M059J (cell line): ENCODE results near the gene SLC10A4. TPM values are rescaled to one million over a fixed set of nuclear protein-coding genes. Genes with fewer than 3 reads are reported as not detected.
"Not testable (repeated sequence)": the region's sequence is repeated elsewhere in the genome, so short reads cannot be mapped to it uniquely, and the experiment has no call there.

Experiments used
- DNase-seq: peaks from one replicate; pipeline ENCODE4 v3.0.0-alpha.2; 2012; ENCODE audit warnings: low read depth
- total RNA-seq: library from RNA; depleted of rRNA; stranded (reverse); fragments of >200 nt; shearing (Covaris generic); gene quantifications from 2 replicates; pipeline ENCODE4 v1.2.3, GENCODE V29; 2014; rRNA removed

Gene SLC10A4
- 1.2 and 2.1 TPM in 2 replicates for total RNA-seq

GRCh38 chr4:48483006-48483776 is at the start of gene SLC10A4:
TSS of gene SLC10A4 (plus strand) at chr4:48483343. CDS start at chr4:48483562, 219 bp downstream.
- peak; percentile 37 for DNase-seq

GRCh38 chr4:48436318-48436717 is 46.8 kb upstream of the SLC10A4 start:
- DNase-seq, result no peak

GRCh38 chr4:48439988-48440387 is 43.2 kb upstream of the SLC10A4 start:
- DNase-seq, result peak; percentile 7

- not testable (repeated sequence) for DNase-seq
Measured at GRCh38 chr4:48440914-48441313, 42.2 kb upstream of the SLC10A4 start.

GRCh38 chr4:48445704-48446103 is 37.4 kb upstream of the SLC10A4 start:
- no peak for DNase-seq

- DNase-seq, result no peak
Measured at GRCh38 chr4:48446642-48447041, 36.5 kb upstream of the SLC10A4 start.

- DNase-seq, result no peak
Measured at GRCh38 chr4:48449151-48449550, 34.0 kb upstream of the SLC10A4 start.

- no peak for DNase-seq
Measured at GRCh38 chr4:48450740-48451139, 32.4 kb upstream of the SLC10A4 start.

- not testable (repeated sequence) for DNase-seq
Measured at GRCh38 chr4:48451656-48452055, 31.5 kb upstream of the SLC10A4 start.

- DNase-seq, result no peak
Measured at GRCh38 chr4:48454591-48454990, 28.6 kb upstream of the SLC10A4 start.

GRCh38 chr4:48461000-48461399 is 22.1 kb upstream of the SLC10A4 start:
- DNase-seq, result no peak

GRCh38 chr4:48462363-48462762 is 20.8 kb upstream of the SLC10A4 start:
- no peak for DNase-seq

GRCh38 chr4:48467442-48467841 is 15.7 kb upstream of the SLC10A4 start:
- DNase-seq, result no peak

GRCh38 chr4:48467891-48468290 is 15.3 kb upstream of the SLC10A4 start:
- DNase-seq, result no peak

GRCh38 chr4:48470137-48470536 is 13.0 kb upstream of the SLC10A4 start:
- DNase-seq, result no peak

- peak; percentile 30 for DNase-seq
Measured at GRCh38 chr4:48470570-48470969, 12.6 kb upstream of the SLC10A4 start.

- DNase-seq, result no peak
Measured at GRCh38 chr4:48472794-48473193, 10.3 kb upstream of the SLC10A4 start.

- no peak for DNase-seq
Measured at GRCh38 chr4:48475770-48476169, 7.4 kb upstream of the SLC10A4 start.

GRCh38 chr4:48478273-48478672 is 4.9 kb upstream of the SLC10A4 start:
- DNase-seq, result no peak

GRCh38 chr4:48481581-48481980 is 1.6 kb upstream of the SLC10A4 start:
- DNase-seq, result no peak

- DNase-seq, result no peak
Measured at GRCh38 chr4:48483777-48484493, 792 bp downstream of the SLC10A4 start.

- DNase-seq, result no peak
Measured at GRCh38 chr4:48484494-48485168, 1.5 kb downstream of the SLC10A4 start.

GRCh38 chr4:48489683-48490011 is 6.5 kb downstream of the SLC10A4 start:
- DNase-seq, result no peak
